ENCODE results near the gene MRPL57.
"Not testable (repeated sequence)": the region's sequence is repeated elsewhere in the genome, so short reads cannot be mapped to it uniquely, and the experiment has no call there.

Gene MRPL57

GRCh38 chr13:21164631-21165030 is 11.8 kb upstream of the MRPL57 start:
- H3K4me1 Mint-ChIP-seq: peaks cover 1 to 4% of the 10 kb centered on the region in 2 donors
- H3K27me3 Mint-ChIP-seq: no peaks in the 10 kb centered on the region
- H3K4me3 Mint-ChIP-seq: no peak overlapping the region
- H3K36me3 Mint-ChIP-seq: no peaks in the 10 kb centered on the region
- H3K27ac Mint-ChIP-seq: no peak overlapping the region
- DNase-seq (no peak), ATAC-seq (replicated peaks) (no peak)
- H3K9me3 Mint-ChIP-seq: no peaks in the 10 kb centered on the region

- H3K4me1 Mint-ChIP-seq; H3K9me3 Mint-ChIP-seq; H3K27me3 Mint-ChIP-seq; DNase-seq; H3K27ac Mint-ChIP-seq; H3K4me3 Mint-ChIP-seq; ATAC-seq (replicated peaks); H3K36me3 Mint-ChIP-seq: not testable (repeated sequence)
Observed at GRCh38 chr13:21165606-21166005, 10.9 kb upstream of the MRPL57 start.

DNA sequence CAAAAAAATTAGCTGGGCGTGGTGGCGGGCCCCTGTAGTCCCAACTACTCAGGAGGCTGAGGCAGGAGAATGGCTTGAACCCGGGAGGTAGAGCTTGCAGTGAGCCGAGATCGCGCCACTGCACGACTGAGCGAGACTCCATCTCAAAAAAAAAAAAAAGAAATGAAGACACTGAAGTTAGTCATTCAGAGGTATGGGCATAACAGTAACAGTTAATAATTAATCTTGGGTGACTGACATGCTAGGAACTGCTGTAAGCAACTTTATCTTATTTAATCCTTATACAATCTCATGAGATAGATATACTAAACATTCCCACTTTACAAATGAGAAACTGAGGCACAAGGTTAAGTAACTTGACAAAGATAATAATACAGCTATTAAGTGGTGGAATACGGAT is 5.0 kb upstream of the MRPL57 start:
- Mint-ChIP-seq H3K27me3 (no peaks in the 10 kb centered on the region), H3K27ac (no peak overlapping the region), H3K4me3 (no peak overlapping the region), H3K4me1 (peaks cover 2 to 4% of the 10 kb centered on the region in 2 donors), H3K36me3 (no peaks in the 10 kb centered on the region), H3K9me3 (no peaks in the 10 kb centered on the region)
- ATAC-seq (replicated peaks) (no peak), DNase-seq (no peak)

DNA sequence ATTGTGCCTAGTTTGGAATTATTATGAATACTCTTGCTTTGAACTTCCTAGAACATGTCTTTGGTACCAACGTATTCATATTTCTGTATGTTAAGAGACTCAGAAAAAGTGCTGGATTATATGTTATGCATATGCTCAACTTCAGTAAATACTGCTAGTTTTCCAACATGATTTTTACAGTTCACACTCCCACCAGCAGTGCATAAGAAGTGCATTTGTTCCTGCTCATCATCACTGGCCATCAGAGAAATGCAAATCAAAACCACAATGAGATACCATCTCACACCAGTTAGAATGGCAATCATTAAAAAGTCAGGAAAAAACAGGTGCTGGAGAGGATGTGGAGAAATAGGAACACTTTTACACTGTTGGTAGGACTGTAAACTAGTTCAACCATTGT is 2.7 kb upstream of the MRPL57 start:
- H3K9me3 Mint-ChIP-seq; H3K27me3 Mint-ChIP-seq; H3K27ac Mint-ChIP-seq; H3K4me3 Mint-ChIP-seq; DNase-seq; H3K36me3 Mint-ChIP-seq; ATAC-seq (replicated peaks): not testable (repeated sequence)
- H3K4me1 Mint-ChIP-seq: peaks cover 4 to 19% of the 10 kb centered on the region in 2 donors

- Mint-ChIP-seq H3K4me3 (peak overlapping the region; percentile 99 to 100), H3K27ac (peak overlapping the region; percentile 99), H3K27me3 (no peaks in the 10 kb centered on the region), H3K9me3 (no peaks in the 10 kb centered on the region), H3K4me1 (peaks cover 4 to 19% of the 10 kb centered on the region in 2 donors), H3K36me3 (peaks cover 3 to 7% of the 10 kb centered on the region in 2 donors)
- no peak for ATAC-seq (replicated peaks)
- no peak for DNase-seq
Observed at GRCh38 chr13:21175656-21176214, 723 bp upstream of the MRPL57 start.

DNA sequence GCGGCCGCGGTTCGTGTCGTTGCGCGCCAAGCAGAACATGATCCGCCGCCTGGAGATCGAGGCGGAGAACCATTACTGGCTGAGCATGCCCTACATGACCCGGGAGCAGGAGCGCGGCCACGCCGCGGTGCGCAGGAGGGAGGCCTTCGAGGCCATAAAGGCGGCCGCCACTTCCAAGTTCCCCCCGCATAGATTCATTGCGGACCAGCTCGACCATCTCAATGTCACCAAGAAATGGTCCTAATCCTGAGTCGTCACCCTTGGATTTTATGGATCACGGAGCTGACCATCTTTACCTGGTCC is 475 bp downstream of the MRPL57 start:
- Mint-ChIP-seq H3K4me1 (peaks cover 4 to 19% of the 10 kb centered on the region in 2 donors), H3K27me3 (no peaks in the 10 kb centered on the region), H3K27ac (peak overlapping the region; percentile 99), H3K36me3 (peaks cover 3 to 7% of the 10 kb centered on the region in 2 donors), H3K9me3 (no peaks in the 10 kb centered on the region), H3K4me3 (peak overlapping the region; percentile 99 to 100)
- ATAC-seq (replicated peaks) (peak; percentile 48 to 54), DNase-seq (no peak)

- ATAC-seq (replicated peaks) (no peak), DNase-seq (no peak)
- Mint-ChIP-seq H3K27ac (no peak overlapping the region), H3K4me3 (no peak overlapping the region), H3K4me1 (peaks cover 2 to 15% of the 10 kb centered on the region in 2 donors), H3K27me3 (no peaks in the 10 kb centered on the region), H3K36me3 (peaks cover 5 to 7% of the 10 kb centered on the region in 2 donors), H3K9me3 (no peaks in the 10 kb centered on the region)
Observed at GRCh38 chr13:21181671-21182070, 5.2 kb downstream of the MRPL57 start.

DNA sequence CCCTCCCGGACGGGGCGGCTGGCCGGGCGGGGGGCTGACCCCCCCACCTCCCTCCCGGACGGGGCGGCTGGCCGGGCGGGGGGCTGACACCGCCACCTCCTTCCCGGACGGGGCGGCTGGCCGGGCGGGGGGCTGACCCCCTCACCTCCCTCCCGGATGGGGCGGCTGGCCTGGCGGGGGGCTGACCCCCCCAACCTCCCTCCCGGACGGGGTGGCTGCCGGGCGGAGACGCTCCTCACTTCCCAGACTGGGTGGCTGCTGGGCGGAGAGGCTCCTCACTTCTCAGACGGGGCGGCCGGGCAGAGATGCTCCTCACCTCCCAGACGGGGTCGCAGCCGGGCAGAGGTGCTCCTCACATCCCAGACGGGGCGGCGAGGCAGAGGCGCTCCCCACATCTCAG is 10.0 kb downstream of the MRPL57 start:
- H3K36me3 Mint-ChIP-seq; ATAC-seq (replicated peaks); H3K27me3 Mint-ChIP-seq; H3K4me1 Mint-ChIP-seq; H3K9me3 Mint-ChIP-seq; DNase-seq; H3K27ac Mint-ChIP-seq; H3K4me3 Mint-ChIP-seq: not testable (repeated sequence)

GRCh38 chr13:21194756-21195155 is 18.3 kb downstream of the MRPL57 start:
- not testable (repeated sequence) for H3K27ac Mint-ChIP-seq; H3K36me3 Mint-ChIP-seq; H3K27me3 Mint-ChIP-seq; ATAC-seq (replicated peaks); DNase-seq; H3K9me3 Mint-ChIP-seq; H3K4me3 Mint-ChIP-seq; H3K4me1 Mint-ChIP-seq

DNA sequence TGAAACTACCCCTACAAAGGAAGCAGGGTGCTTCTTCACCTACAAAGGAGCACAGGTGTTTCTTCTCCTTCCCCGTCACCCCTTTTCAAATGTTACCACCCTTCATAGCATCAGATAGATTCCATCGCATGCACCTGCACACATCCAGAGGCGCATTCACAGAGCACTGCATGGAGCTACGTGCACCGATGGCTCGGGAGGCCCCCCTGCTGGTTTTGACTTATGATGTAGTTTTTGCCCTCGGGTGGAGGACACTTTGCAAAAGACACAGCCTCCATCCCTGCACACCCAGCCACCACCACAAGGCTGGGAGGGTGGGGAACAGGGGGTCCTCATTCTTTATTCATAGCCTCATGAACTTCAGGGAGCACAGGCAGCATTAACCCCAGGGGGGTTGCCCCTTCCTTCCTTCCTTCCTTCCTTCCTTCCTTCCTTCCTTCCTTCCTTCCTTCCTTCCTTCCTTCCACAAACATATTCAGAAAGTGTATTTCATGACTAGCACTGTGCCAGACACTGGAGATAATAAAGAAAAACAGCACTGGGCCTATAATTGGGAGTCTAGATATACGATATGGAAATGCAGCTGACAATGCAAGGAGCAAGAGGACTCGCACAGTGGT is 21.3 kb downstream of the MRPL57 start:
- DNase-seq; H3K4me1 Mint-ChIP-seq; H3K4me3 Mint-ChIP-seq; H3K36me3 Mint-ChIP-seq; H3K27ac Mint-ChIP-seq; H3K27me3 Mint-ChIP-seq; ATAC-seq (replicated peaks): not testable (repeated sequence)
- H3K9me3 Mint-ChIP-seq: peaks cover 12 to 17% of the 10 kb centered on the region in 2 donors

GRCh38 chr13:21198391-21198790 is 21.9 kb downstream of the MRPL57 start:
- not testable (repeated sequence) for H3K36me3 Mint-ChIP-seq; H3K27me3 Mint-ChIP-seq; H3K4me1 Mint-ChIP-seq; H3K27ac Mint-ChIP-seq; DNase-seq; ATAC-seq (replicated peaks); H3K4me3 Mint-ChIP-seq
- H3K9me3 Mint-ChIP-seq: peaks cover 12 to 17% of the 10 kb centered on the region in 2 donors

DNA sequence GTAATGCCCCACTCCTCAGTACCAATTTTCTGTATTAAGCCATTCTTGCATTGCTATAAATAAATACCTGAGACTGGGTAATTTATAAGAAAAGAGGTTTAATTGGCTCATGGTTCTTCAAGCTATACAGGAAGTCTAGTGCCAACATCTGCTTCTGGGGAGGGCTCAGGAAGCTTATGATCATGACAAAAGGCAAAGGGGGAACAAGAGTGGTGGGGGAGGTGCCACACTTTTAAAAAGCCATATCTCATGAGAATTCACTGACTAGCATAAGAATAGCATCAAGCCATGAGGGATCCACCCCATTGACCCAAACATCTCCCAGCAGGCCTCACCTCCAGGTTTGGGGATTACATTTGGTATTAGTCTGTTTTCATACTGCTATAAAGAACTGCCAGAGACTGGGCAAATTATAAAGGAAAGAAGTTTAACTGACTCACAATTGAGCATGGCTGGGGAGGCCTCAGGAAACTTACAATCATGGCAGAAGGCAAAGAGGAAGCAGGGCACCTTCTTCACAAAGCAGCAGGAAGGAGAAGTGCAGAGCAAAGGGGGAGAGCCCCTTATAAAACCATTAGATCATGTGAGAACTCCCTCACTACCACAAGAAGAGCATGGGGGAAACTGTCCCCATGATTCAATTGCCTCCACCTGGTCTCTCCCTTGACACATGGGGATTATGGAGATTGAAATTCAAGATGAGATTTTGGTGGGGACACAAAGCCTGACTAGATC is 25.2 kb downstream of the MRPL57 start:
- H3K4me3 Mint-ChIP-seq; H3K27me3 Mint-ChIP-seq; DNase-seq; H3K36me3 Mint-ChIP-seq; H3K27ac Mint-ChIP-seq; ATAC-seq (replicated peaks); H3K4me1 Mint-ChIP-seq: not testable (repeated sequence)
- H3K9me3 Mint-ChIP-seq: peaks cover 12 to 17% of the 10 kb centered on the region in 2 donors

- Mint-ChIP-seq H3K4me1 (peaks cover 0 to 2% of the 10 kb centered on the region in 2 donors), H3K9me3 (peaks cover 12 to 17% of the 10 kb centered on the region in 2 donors), H3K27me3 (peaks cover 0 to 2% of the 10 kb centered on the region in 2 donors), H3K27ac (no peak overlapping the region), H3K36me3 (peaks cover 0 to 4% of the 10 kb centered on the region in 2 donors), H3K4me3 (no peak overlapping the region)
- no peak for DNase-seq
- ATAC-seq (replicated peaks): no peak
Observed at GRCh38 chr13:21202767-21203531, 26.5 kb downstream of the MRPL57 start.

- peaks cover 10 to 18% of the 10 kb centered on the region in 2 donors for H3K9me3 Mint-ChIP-seq
- H3K4me3 Mint-ChIP-seq: no peak overlapping the region
- H3K27ac Mint-ChIP-seq: no peak overlapping the region
- peaks cover 0 to 5% of the 10 kb centered on the region in 2 donors for H3K4me1 Mint-ChIP-seq
- no peak for DNase-seq
- peaks cover 5 to 7% of the 10 kb centered on the region in 2 donors for H3K36me3 Mint-ChIP-seq
- ATAC-seq (replicated peaks): no peak
- peaks cover 10 to 13% of the 10 kb centered on the region in 2 donors for H3K27me3 Mint-ChIP-seq
Observed at GRCh38 chr13:21208652-21209154, 32.2 kb downstream of the MRPL57 start.
